ENCODE data around the gene ENDOV.

The ENDOV gene

DNA sequence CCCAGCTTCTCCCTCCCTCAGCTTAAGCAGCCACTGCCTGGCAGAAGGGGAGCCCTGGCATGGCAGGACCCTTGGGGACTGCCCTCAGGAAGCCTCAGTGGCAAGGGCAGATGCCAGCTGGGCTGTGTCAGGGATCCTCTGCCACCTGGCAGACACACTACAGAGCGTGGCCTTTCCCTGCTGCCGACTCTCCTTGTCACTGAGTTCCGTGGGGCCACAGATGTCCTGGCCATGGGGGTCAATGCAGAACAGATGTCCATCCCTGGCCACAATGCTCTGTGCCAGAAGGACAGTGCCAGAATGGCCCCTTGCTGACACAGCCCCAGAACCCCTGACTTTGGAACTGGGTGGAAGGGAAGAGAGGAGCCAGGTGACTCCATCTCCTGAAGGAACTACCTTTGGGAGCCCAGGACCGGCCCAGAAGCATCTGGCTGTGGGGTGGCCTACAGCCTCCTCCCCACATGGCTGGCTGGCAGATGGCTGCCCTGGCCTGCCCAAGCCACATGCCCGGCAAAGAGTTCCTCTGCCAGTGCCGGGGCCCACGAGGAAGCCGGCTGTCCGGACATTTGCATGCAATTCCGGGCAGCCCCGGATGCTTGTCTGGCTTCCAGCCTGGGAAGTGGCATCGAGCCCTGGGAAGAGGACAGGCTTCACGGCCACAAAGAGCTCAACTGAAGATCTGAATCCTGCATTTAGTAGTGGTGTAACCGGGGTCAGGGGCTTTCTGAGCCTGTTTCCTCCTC, 37.4 kb downstream of the ENDOV start:
- DNase-seq: no peak

DNA sequence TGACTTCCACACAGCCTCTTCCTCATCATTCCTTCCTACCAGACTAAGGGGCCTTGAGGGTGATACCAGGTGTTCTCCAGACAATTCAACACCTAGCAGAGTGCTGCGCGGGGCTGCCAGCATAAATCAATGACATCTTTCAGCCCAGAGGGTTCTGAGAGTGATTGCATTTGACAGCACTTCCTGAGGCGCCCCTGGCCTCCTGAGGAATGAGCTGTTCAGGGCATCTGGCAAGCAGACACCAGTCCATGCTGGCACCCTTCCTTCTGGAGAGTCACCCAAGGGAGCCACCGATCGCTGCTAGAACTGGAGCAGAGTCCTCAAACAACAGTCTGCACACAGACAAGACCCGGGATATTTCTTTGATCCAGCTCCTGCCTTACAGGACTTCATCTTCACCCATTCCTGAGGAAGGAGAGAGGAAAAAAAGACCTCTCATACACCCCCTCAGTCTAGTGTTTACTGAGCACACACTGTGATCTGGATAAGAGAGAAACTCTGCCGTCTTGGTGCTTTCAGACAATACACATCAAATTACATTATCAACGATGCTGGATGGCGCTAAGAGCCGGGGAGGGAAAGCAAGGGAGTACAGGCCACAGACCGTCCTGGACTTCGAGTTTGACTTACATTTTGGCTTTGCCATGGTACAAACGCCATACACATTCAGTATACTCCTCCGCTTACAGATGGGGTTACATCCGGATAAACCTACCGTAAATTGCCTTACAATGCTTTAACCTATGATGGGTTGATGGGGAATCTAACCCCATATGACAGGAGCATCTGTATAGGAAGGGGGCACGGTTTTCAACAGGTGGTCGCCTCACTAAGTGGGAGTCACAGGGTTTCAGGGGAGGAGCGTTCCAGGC, 38.4 kb downstream of the ENDOV start:
- no peak for DNase-seq

- no peak for DNase-seq
Observed at GRCh38 chr17:80453998-80454556, 39.1 kb downstream of the ENDOV start.

- peak; percentile 90 for DNase-seq
Observed at GRCh38 chr17:80454557-80455335, 39.8 kb downstream of the ENDOV start.

- peak; percentile 27 for DNase-seq
Observed at GRCh38 chr17:80455336-80455710, 40.4 kb downstream of the ENDOV start.

GRCh38 chr17:80455784-80456183, 40.8 kb downstream of the ENDOV start:
- no peak for DNase-seq

GRCh38 chr17:80456465-80457235, 41.7 kb downstream of the ENDOV start:
- no peak for DNase-seq

DNA sequence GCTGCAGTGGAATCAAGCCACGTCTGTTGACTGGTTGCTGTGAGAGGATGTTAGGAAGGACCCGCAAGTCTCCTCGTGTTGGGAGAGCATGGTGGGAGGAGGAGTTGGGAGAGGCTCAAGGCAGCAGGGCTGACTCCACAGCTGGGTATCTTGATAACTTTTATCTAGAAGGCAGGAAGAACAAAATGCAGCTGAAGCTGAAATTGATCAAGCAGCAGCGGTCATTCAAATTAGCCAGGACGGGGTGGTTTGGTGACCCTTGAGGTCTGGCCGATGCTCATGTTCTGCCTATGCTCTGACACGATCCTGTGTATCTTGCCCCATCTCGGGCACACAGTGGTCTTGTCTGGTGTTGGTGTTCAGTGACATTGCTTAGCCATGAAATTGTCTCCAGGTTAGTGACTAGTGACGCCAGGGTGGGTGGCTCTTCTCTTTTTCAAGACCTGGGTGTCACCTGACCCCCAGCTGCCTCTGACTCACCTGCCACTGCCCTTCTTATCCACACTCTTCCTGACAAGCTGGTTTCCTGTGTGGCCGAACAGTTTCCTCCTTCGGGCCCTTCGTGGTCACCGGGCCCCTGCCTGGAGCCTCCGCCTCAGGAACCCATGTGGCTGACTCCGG, 42.4 kb downstream of the ENDOV start:
- DNase-seq: no peak

- no peak for DNase-seq
Observed at GRCh38 chr17:80458016-80458415, 43.0 kb downstream of the ENDOV start.

DNA sequence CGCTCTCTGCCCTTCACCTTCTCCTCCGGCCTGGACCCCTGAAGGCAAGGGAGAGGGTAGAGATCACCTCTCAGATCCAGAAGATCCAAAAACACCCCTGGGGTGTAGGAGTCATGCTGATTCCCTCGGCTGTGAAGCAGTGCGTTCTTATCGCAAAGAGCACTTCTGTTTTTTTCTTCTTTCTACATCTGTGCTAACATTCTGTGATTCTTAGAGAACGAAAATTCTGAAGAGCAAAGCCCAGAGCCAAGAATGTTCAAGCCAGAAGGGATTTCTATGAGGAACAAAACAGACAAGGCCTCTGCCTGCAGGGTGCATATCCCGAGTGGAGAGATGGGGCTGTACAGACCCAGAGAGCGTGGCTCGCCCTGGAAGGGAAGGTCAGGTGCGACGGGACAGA, 44.3 kb downstream of the ENDOV start:
- DNase-seq: no peak

DNA sequence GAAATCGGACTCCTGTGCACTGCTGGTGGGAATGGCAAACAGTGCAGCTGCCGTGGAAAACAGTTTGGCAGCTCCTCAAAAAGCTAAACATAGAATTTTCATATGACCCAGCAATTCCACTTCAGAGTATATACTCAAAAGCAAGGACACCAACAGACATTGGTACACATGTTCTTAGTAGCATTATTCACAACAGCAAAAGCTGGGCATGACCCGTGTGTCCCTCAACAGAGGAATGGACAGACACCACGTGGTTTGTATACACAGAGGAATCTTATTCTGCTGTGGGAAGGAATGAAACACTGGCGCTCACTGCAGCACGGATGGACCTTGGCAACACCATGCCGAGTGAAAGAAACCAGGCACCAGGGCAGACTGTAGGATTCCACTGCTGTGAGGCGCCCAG, 45.5 kb downstream of the ENDOV start:
- DNase-seq: no peak

DNA sequence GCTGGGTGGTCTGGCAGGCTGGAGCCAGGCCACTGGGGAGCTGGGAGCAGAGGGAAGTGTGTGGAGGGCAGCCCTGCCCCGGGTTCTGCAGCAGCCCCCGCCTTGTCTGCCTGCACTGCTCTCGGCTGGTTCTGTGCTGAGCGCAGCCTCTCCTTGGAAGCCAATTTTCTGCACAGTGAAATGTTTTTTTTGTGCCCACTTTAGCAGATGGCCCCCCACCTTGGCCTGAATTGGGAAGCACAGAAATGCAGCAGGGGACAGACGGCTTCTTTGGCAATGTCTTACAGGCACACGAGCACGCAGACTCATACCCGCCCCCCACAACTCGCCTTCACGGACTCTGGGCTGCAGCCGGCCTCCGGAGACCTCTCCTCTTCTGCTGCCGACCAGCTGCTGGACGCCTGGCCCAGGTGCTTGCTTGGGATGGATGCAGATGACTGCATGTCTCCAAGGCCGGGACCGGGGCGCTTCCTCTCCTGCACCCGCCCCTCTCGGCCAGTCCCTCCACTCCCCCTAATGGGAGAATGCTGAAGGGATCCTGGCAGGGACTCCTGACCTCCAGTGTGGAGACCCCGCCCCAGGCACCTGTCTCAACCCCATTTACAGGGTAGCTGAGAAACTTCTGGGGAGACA, 46.7 kb downstream of the ENDOV start:
- no peak for DNase-seq

GRCh38 chr17:80463784-80464400, 48.9 kb downstream of the ENDOV start:
- DNase-seq: no peak

DNA sequence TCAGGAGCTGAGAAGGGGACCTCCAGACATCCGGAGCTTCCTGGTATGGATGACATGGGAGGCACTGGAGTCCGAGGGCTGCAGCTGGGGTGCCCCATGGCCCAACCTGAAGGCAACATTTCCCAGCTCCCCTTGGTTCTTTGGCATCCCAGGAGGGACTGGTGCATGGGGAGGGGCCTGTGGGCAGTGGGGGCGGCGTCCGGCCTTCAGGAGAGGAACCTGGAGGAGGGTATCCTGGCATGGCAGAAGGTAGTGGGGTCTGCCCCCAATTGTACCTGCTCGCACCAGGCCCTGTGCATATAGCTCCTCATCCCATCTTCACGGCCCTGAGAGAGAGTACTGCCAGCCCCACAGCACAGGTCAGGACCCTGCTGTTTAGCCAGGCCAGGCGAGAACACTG, 49.5 kb downstream of the ENDOV start:
- DNase-seq: no peak

GRCh38 chr17:80465327-80465974, 50.5 kb downstream of the ENDOV start:
- DNase-seq: no peak

DNA sequence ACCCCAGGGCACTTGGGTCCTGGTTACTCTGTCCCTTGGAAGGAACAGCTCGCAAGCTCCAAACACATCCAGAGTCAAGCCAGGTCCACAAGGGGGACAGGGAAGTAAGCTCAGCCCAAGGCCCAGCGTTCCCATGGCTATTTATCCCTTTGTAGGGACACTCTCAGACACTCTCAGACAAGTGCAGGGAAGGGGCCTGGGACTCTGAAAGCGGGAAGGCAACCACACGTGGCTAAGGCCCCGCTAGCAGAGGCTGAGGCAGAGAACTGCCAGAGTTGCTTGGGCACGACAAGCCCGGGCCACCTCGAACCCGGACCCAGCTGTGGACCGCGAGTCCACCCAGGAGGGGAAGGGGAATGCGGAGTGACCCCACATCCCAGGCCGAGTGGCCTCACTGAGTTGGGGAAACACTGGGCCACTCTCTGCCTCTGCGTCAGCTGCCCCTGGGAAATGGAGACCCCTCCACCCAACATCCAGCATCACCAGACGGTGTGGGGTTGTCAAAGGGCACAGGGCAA, 51.3 kb downstream of the ENDOV start:
- DNase-seq: no peak

- no peak for DNase-seq
Observed at GRCh38 chr17:80468242-80468641, 53.3 kb downstream of the ENDOV start.

DNA sequence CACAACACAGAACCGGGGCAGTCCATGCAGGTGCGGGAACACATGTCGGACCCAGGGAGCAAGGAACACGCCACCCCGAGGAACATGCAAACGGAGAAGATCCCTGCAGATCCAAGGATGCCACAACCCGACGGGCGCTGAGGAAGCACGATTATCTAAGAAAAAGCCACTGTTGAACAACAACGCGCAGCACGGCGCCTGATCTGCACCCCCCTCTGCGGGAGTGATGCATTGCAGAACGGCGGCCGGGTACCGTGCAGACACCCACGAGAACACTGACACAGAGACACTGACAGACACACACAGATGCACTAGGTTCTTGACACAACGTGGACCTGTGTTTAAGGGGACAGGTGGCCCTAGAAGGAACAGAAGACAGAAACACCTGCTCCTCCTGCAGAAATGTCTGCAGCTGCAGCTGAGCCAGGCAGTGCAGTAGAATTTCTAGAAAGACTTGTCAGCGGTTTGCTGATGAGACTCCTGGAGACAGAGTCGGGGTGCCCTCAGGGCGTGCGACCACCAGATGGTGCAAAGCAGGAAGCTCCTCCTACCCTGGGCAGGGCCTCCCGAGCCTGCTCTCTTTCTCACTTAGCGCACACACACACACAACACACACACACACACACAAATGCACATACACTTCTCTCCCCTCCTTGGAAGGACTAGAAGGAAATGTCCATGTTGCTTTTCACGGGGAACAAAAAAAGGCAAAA, 54.0 kb downstream of the ENDOV start:
- DNase-seq: no peak

- no peak for DNase-seq
Observed at GRCh38 chr17:80469667-80470066, 54.7 kb downstream of the ENDOV start.

Measured in T-helper 9 cell (primary cell).